HG03558 (cell line): ENCODE results near the gene TAF11L5.
"Not testable (repeated sequence)": the region's sequence is repeated elsewhere in the genome, so short reads cannot be mapped to it uniquely, and the experiment has no call there.

ENCODE experiments used
- ATAC-seq: cut with Tn5 transposase; IDR thresholded peaks from one replicate; pipeline ENCODE4 v1.9.1; 2021; ENCODE audit warnings: moderate number of reproducible peaks; ENCODE audit not compliant: unreplicated experiment; ENCODE audit errors: extremely low read depth

The TAF11L5 gene

GRCh38 chr5:17524935-17525334 is at the start of gene TAF11L5:
TSS of gene TAF11L5 (plus strand) at chr5:17525235.
- not testable (repeated sequence) for ATAC-seq

GRCh38 chr5:17477043-17477442 is 48.0 kb upstream of the TAF11L5 start:
- ATAC-seq = no peak

- no peak for ATAC-seq
Observed at GRCh38 chr5:17477573-17478265, 47.3 kb upstream of the TAF11L5 start.

GRCh38 chr5:17481378-17481777 is 43.7 kb upstream of the TAF11L5 start:
- ATAC-seq = no peak

GRCh38 chr5:17482790-17483189 is 42.2 kb upstream of the TAF11L5 start:
- no peak for ATAC-seq

- not testable (repeated sequence) for ATAC-seq
Observed at GRCh38 chr5:17486464-17487173, 38.4 kb upstream of the TAF11L5 start.

GRCh38 chr5:17487174-17487512 is 37.9 kb upstream of the TAF11L5 start:
- ATAC-seq = no peak

- not testable (repeated sequence) for ATAC-seq
Observed at GRCh38 chr5:17491257-17491656, 33.8 kb upstream of the TAF11L5 start.

GRCh38 chr5:17492770-17493169 is 32.3 kb upstream of the TAF11L5 start:
- ATAC-seq = no peak

- ATAC-seq = no peak
Observed at GRCh38 chr5:17497446-17497845, 27.6 kb upstream of the TAF11L5 start.

- not testable (repeated sequence) for ATAC-seq
Observed at GRCh38 chr5:17497931-17498330, 27.1 kb upstream of the TAF11L5 start, which contains the start of gene TAF11L2. TSS of gene TAF11L2 (plus strand) at chr5:17498231.

GRCh38 chr5:17511775-17512325 is 13.2 kb upstream of the TAF11L5 start:
- ATAC-seq = no peak

- ATAC-seq = not testable (repeated sequence)
Observed at GRCh38 chr5:17517526-17517925, 7.5 kb upstream of the TAF11L5 start.

- ATAC-seq = not testable (repeated sequence)
Observed at GRCh38 chr5:17518067-17518466, 7.0 kb upstream of the TAF11L5 start, which contains the start of gene TAF11L3. TSS of gene TAF11L3 (plus strand) at chr5:17518367.

- ATAC-seq = not testable (repeated sequence)
Observed at GRCh38 chr5:17519508-17519907, 5.5 kb upstream of the TAF11L5 start.

GRCh38 chr5:17521501-17521900 is 3.5 kb upstream of the TAF11L5 start, which contains the start of gene TAF11L4:
TSS of gene TAF11L4 (plus strand) at chr5:17521801.
- ATAC-seq = not testable (repeated sequence)

- ATAC-seq = not testable (repeated sequence)
Observed at GRCh38 chr5:17526504-17526903, 1.5 kb downstream of the TAF11L5 start.

- ATAC-seq = not testable (repeated sequence)
Observed at GRCh38 chr5:17528369-17528768, 3.3 kb downstream of the TAF11L5 start, which contains the start of gene TAF11L6. TSS of gene TAF11L6 (plus strand) at chr5:17528669.
